ENCODE measurements around the gene ZRANB3. TPM values are rescaled to one million over a fixed set of nuclear protein-coding genes. Genes with fewer than 3 reads are reported as not detected.

ZRANB3 gene
- total RNA-seq, 1 donor from 2014 or later: 11.0 TPM

- peaks cover 6% of the 10 kb centered on the region for H3K36me3 Mint-ChIP-seq (ENCODE audit: unreplicated experiment)
- no peaks in the 10 kb centered on the region for H3K4me1 Mint-ChIP-seq (ENCODE audit: unreplicated experiment)
- H3K27ac Mint-ChIP-seq (ENCODE audit: unreplicated experiment): no peak overlapping the region
- no peaks in the 10 kb centered on the region for H3K27me3 Mint-ChIP-seq (ENCODE audit: unreplicated experiment)
- no peak overlapping the region for H3K4me3 Mint-ChIP-seq (ENCODE audit: unreplicated experiment)
- TF ChIP-seq CTCF (IDR thresholded peaks at IDR 0.05): no peak
- no peak for DNase-seq (ENCODE audit: extremely low spot score, unreplicated experiment)
- H3K9me3 Mint-ChIP-seq (ENCODE audit: unreplicated experiment): no peaks in the 10 kb centered on the region
Measured at GRCh38 chr2:135271006-135271405, 260.0 kb downstream of the ZRANB3 start.

GRCh38 chr2:135265960-135266490 is 265.0 kb downstream of the ZRANB3 start:
- H3K27me3 Mint-ChIP-seq (ENCODE audit: unreplicated experiment): no peaks in the 10 kb centered on the region
- TF ChIP-seq CTCF (IDR thresholded peaks at IDR 0.05): no peak
- H3K4me3 Mint-ChIP-seq (ENCODE audit: unreplicated experiment): no peak overlapping the region
- no peak overlapping the region for H3K27ac Mint-ChIP-seq (ENCODE audit: unreplicated experiment)
- no peak for DNase-seq (ENCODE audit: extremely low spot score, unreplicated experiment)
- peaks cover 3% of the 10 kb centered on the region for H3K36me3 Mint-ChIP-seq (ENCODE audit: unreplicated experiment)
- no peaks in the 10 kb centered on the region for H3K9me3 Mint-ChIP-seq (ENCODE audit: unreplicated experiment)
- H3K4me1 Mint-ChIP-seq (ENCODE audit: unreplicated experiment): no peaks in the 10 kb centered on the region

- TF ChIP-seq CTCF (IDR thresholded peaks at IDR 0.05): no peak
- no peak for DNase-seq (ENCODE audit: extremely low spot score, unreplicated experiment)
- Mint-ChIP-seq H3K36me3 (ENCODE audit: unreplicated experiment) (no peaks in the 10 kb centered on the region), H3K27ac (ENCODE audit: unreplicated experiment) (no peak overlapping the region), H3K9me3 (ENCODE audit: unreplicated experiment) (no peaks in the 10 kb centered on the region), H3K4me3 (ENCODE audit: unreplicated experiment) (no peak overlapping the region), H3K4me1 (ENCODE audit: unreplicated experiment) (no peaks in the 10 kb centered on the region), H3K27me3 (ENCODE audit: unreplicated experiment) (no peaks in the 10 kb centered on the region)
Measured at GRCh38 chr2:135259123-135259522, 271.9 kb downstream of the ZRANB3 start.

GRCh38 chr2:135258193-135258592 is 272.8 kb downstream of the ZRANB3 start:
- no peaks in the 10 kb centered on the region for H3K36me3 Mint-ChIP-seq (ENCODE audit: unreplicated experiment)
- no peaks in the 10 kb centered on the region for H3K4me1 Mint-ChIP-seq (ENCODE audit: unreplicated experiment)
- no peak overlapping the region for H3K4me3 Mint-ChIP-seq (ENCODE audit: unreplicated experiment)
- no peak overlapping the region for H3K27ac Mint-ChIP-seq (ENCODE audit: unreplicated experiment)
- no peak for DNase-seq (ENCODE audit: extremely low spot score, unreplicated experiment)
- H3K9me3 Mint-ChIP-seq (ENCODE audit: unreplicated experiment): no peaks in the 10 kb centered on the region
- no peaks in the 10 kb centered on the region for H3K27me3 Mint-ChIP-seq (ENCODE audit: unreplicated experiment)
- no peak for TF ChIP-seq CTCF (IDR thresholded peaks at IDR 0.05)

GRCh38 chr2:135257383-135258090 is 273.5 kb downstream of the ZRANB3 start:
- no peak overlapping the region for H3K4me3 Mint-ChIP-seq (ENCODE audit: unreplicated experiment)
- no peaks in the 10 kb centered on the region for H3K9me3 Mint-ChIP-seq (ENCODE audit: unreplicated experiment)
- no peaks in the 10 kb centered on the region for H3K36me3 Mint-ChIP-seq (ENCODE audit: unreplicated experiment)
- no peaks in the 10 kb centered on the region for H3K4me1 Mint-ChIP-seq (ENCODE audit: unreplicated experiment)
- no peaks in the 10 kb centered on the region for H3K27me3 Mint-ChIP-seq (ENCODE audit: unreplicated experiment)
- H3K27ac Mint-ChIP-seq (ENCODE audit: unreplicated experiment): no peak overlapping the region
- no peak for DNase-seq (ENCODE audit: extremely low spot score, unreplicated experiment)
- TF ChIP-seq CTCF (IDR thresholded peaks at IDR 0.05): no peak
